LHCN-M2 (cell line): ENCODE results near the gene KANK4. TPM values are rescaled to one million over a fixed set of nuclear protein-coding genes. Genes with fewer than 3 reads are reported as not detected.

ENCODE experiments used
- DNase-seq: peaks from one replicate; pipeline ENCODE4 v3.0.0-alpha.2; 2012; ENCODE audit warnings: low read depth
- total RNA-seq: library from RNA; depleted of rRNA; stranded (reverse); fragments of >200 nt; gene quantifications from 2 replicates; pipeline ENCODE4 v1.2.3, GENCODE V29; 2014

KANK4 gene
- total RNA-seq, 1 experiment from 2014 or later = 0.06 TPM

- DNase-seq = no peak
Observed at GRCh38 chr1:62336995-62337705, 17.9 kb upstream of the KANK4 start.

GRCh38 chr1:62336638-62336994 is 17.4 kb upstream of the KANK4 start:
- no peak for DNase-seq

GRCh38 chr1:62335656-62336055 is 16.4 kb upstream of the KANK4 start:
- DNase-seq = no peak

- DNase-seq = no peak
Observed at GRCh38 chr1:62334434-62334985, 15.3 kb upstream of the KANK4 start.

GRCh38 chr1:62333441-62333840 is 14.2 kb upstream of the KANK4 start:
- peak; percentile 37 for DNase-seq

GRCh38 chr1:62327360-62328055 is 8.3 kb upstream of the KANK4 start:
- DNase-seq = no peak

GRCh38 chr1:62325681-62326080 is 6.4 kb upstream of the KANK4 start:
- peak; percentile 76 for DNase-seq

GRCh38 chr1:62325081-62325480 is 5.8 kb upstream of the KANK4 start:
- peak; percentile 55 for DNase-seq

GRCh38 chr1:62321446-62321845 is 2.2 kb upstream of the KANK4 start:
- DNase-seq = peak; percentile 79

GRCh38 chr1:62318320-62318755 is 896 bp downstream of the KANK4 start:
- DNase-seq = no peak

GRCh38 chr1:62317021-62317768 is 2.0 kb downstream of the KANK4 start:
- no peak for DNase-seq

GRCh38 chr1:62316135-62316534 is 3.1 kb downstream of the KANK4 start:
- DNase-seq = no peak

- DNase-seq = no peak
Observed at GRCh38 chr1:62315387-62315786, 3.8 kb downstream of the KANK4 start.

- DNase-seq = no peak
Observed at GRCh38 chr1:62314454-62315350, 4.5 kb downstream of the KANK4 start.

- DNase-seq = no peak
Observed at GRCh38 chr1:62312698-62313097, 6.5 kb downstream of the KANK4 start.

- no peak for DNase-seq
Observed at GRCh38 chr1:62311473-62311943, 7.7 kb downstream of the KANK4 start.

- DNase-seq = no peak
Observed at GRCh38 chr1:62309906-62310305, 9.3 kb downstream of the KANK4 start.

GRCh38 chr1:62308606-62309005 is 10.6 kb downstream of the KANK4 start:
- DNase-seq = no peak

- no peak for DNase-seq
Observed at GRCh38 chr1:62307895-62308492, 11.2 kb downstream of the KANK4 start.

- no peak for DNase-seq
Observed at GRCh38 chr1:62307446-62307845, 11.8 kb downstream of the KANK4 start.

- no peak for DNase-seq
Observed at GRCh38 chr1:62306065-62306464, 13.2 kb downstream of the KANK4 start.
